ENCODE measurements around the gene HMGXB4. TPM values are rescaled to one million over a fixed set of nuclear protein-coding genes. Genes with fewer than 3 reads are reported as not detected.

HMGXB4 gene
- total and polyA plus RNA-seq, 9 of the 15 experiments (the other 6 are each of a cell fraction or from before 2014, with no cell fraction given), result 9.9 to 31.4 (median 24.8) TPM

GRCh38 chr22:35264986-35265385 is 7.7 kb downstream of the HMGXB4 start:
- H3K27me3 ChIP-seq (ENCODE audit: control insufficient read depth in 2 of 2, insufficient read depth in 2 of 2, low read length in 2 of 2), result no peaks in the 10 kb centered on the region
- FAIRE-seq (no peak), DNase-seq (ENCODE audit: extremely low read depth in 1 of 4, low spot score in 3 of 4) (no peak), ATAC-seq (no peak)
- no TSS peak for BruUV-seq (replicated peaks)
- WGBS (ENCODE audit: insufficient coverage, low coverage, missing lambda C conversion rate), result 91% methylated on average over 4 of the region's 7 CpGs
- H3K9me3 ChIP-seq (replicated peaks; ENCODE audit: control insufficient read depth, insufficient read depth, low read depth, low read length), result no peaks in the 10 kb centered on the region
- in situ Hi-C loops (cut with MboI), result no loop called here
- intact Hi-C loops (cut with micrococcal nuclease), result no loop called here
- H4K20me1 ChIP-seq (replicated peaks; ENCODE audit: control insufficient read depth, insufficient read depth, low read length), result no peaks in the 10 kb centered on the region
- no peak overlapping the region for H3K4me2 ChIP-seq (ENCODE audit: insufficient read depth, low read length)
- peaks cover 33% of the 10 kb centered on the region for H3K79me2 ChIP-seq (ENCODE audit: control insufficient read depth, insufficient read depth, low read length)
- H3K9me1 ChIP-seq (ENCODE audit: control insufficient read depth, insufficient read depth, low read length), result no peaks in the 10 kb centered on the region
- no peaks in the 10 kb centered on the region; a peak in 2 of 5 replicates for H3K4me1 ChIP-seq (replicated peaks in 1 of 2; ENCODE audit: control insufficient read depth in 2 of 2, insufficient read depth in 2 of 2, low read length in 2 of 2)
- H3K27ac ChIP-seq (ENCODE audit: extremely low read depth, low read depth, low read length), result no peak overlapping the region
- H3K36me3 ChIP-seq (ENCODE audit: control insufficient read depth, insufficient read depth, low read length), result peaks cover 85% of the 10 kb centered on the region
- ChIA-PET CTCF (ENCODE audit: low intra/inter-chr PET ratio) (no interaction called here), POLR2A (no interaction called here)
- H3K9ac ChIP-seq (ENCODE audit: insufficient read depth in 1 of 2, low read depth in 2 of 2, low read length in 2 of 2), result no peak overlapping the region
- TF ChIP-seq HDAC3 (IDR thresholded peaks at IDR 0.05; ENCODE audit: borderline replicate concordance, partially characterized antibody) (no peak), HMBOX1 (IDR thresholded peaks at IDR 0.05) (no peak), FOSL1 (tag; conservative IDR thresholded peaks at IDR 0.05) (no peak), ARID2 (IDR thresholded peaks at IDR 0.05) (no peak), SNIP1 (IDR thresholded peaks at IDR 0.05; ENCODE audit: low read depth) (no peak), ID3 (CRISPR knock-in tag; IDR thresholded peaks at IDR 0.05) (no peak), ID3 (tag; IDR thresholded peaks at IDR 0.05) (no peak), RHOXF2B (CRISPR knock-in tag; conservative IDR thresholded peaks at IDR 0.05) (no peak), CEBPG (CRISPR knock-in tag; IDR thresholded peaks at IDR 0.05) (no peak), CEBPG (tag; conservative IDR thresholded peaks at IDR 0.05 in 1 of 2, IDR thresholded peaks at IDR 0.05 in 1 of 2) (no peak), HMGXB4 (CRISPR knock-in tag; IDR thresholded peaks at IDR 0.05) (no peak), ZNF384 (IDR thresholded peaks at IDR 0.05; ENCODE audit: low read depth, low read length) (no peak), POLR3A (IDR thresholded peaks at IDR 0.05; ENCODE audit: borderline replicate concordance, extremely low read depth, insufficient read depth, insufficient read length) (no peak), TAF9B (IDR thresholded peaks at IDR 0.05; ENCODE audit: partially characterized antibody) (no peak), CBX1 (IDR thresholded peaks at IDR 0.05; ENCODE audit: low read depth) (no peak), IRF9 (tag; IDR thresholded peaks at IDR 0.05) (no peak), GTF2B (IDR thresholded peaks at IDR 0.05; ENCODE audit: extremely low read depth, insufficient read length) (no peak)
- no peak overlapping the region for H2AFZ ChIP-seq (ENCODE audit: low read depth, low read length)
- no peak overlapping the region for H3K4me3 ChIP-seq
